ENCODE results near the gene TPSB2. TPM values are rescaled to one million over a fixed set of nuclear protein-coding genes. Genes with fewer than 3 reads are reported as not detected.
"Not testable (repeated sequence)": the region's sequence is repeated elsewhere in the genome, so short reads cannot be mapped to it uniquely, and the experiment has no call there.

Gene TPSB2
- total RNA-seq, 1 experiment from 2014 or later: 0.44 TPM

DNA sequence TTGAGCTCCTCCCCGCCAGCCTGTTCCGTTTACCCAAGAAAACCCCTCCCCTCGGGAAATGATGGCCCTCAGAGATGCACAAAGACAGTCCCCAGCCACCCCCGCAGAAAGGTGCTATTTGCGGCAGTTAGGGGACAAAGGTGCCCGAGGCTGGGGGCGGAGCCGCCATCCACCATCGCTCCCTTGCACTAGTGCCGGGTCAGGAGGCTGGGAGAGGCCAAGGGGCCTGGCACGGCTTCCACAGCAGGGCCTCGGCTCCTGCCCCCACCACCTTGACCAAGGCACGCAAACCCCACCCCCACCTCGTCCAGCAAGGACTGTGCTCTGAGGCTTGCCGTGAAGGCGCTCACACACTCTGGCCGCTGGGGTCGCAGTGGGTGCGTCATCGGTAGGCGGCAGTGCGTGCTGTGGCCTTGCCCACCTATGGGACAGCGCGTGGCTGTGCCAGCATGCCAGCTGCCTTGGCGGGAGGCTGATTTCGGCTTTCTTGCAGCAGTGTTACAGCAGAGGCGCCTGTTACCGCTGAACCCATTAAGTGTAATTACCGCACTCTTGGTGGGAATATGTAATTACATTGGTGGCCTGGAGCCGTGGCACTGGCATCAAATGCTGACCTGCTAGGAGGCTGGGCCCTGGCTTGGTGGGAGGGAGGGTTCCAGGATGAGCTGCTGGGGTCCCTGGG, 36.7 kb downstream of the TPSB2 start (continued):
- TF ChIP-seq FOXP4 (CRISPR knock-in tag; IDR thresholded peaks at IDR 0.05): no peak
- TF ChIP-seq, protein P1, sequence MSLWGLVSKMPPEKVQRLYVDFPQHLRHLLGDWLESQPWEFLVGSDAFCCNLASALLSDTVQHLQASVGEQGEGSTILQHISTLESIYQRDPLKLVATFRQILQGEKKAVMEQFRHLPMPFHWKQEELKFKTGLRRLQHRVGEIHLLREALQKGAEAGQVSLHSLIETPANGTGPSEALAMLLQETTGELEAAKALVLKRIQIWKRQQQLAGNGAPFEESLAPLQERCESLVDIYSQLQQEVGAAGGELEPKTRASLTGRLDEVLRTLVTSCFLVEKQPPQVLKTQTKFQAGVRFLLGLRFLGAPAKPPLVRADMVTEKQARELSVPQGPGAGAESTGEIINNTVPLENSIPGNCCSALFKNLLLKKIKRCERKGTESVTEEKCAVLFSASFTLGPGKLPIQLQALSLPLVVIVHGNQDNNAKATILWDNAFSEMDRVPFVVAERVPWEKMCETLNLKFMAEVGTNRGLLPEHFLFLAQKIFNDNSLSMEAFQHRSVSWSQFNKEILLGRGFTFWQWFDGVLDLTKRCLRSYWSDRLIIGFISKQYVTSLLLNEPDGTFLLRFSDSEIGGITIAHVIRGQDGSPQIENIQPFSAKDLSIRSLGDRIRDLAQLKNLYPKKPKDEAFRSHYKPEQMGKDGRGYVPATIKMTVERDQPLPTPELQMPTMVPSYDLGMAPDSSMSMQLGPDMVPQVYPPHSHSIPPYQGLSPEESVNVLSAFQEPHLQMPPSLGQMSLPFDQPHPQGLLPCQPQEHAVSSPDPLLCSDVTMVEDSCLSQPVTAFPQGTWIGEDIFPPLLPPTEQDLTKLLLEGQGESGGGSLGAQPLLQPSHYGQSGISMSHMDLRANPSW (CRISPR knock-in tag; conservative IDR thresholded peaks at IDR 0.05; ENCODE audit: low read depth): no peak
- TF ChIP-seq, protein P2, sequence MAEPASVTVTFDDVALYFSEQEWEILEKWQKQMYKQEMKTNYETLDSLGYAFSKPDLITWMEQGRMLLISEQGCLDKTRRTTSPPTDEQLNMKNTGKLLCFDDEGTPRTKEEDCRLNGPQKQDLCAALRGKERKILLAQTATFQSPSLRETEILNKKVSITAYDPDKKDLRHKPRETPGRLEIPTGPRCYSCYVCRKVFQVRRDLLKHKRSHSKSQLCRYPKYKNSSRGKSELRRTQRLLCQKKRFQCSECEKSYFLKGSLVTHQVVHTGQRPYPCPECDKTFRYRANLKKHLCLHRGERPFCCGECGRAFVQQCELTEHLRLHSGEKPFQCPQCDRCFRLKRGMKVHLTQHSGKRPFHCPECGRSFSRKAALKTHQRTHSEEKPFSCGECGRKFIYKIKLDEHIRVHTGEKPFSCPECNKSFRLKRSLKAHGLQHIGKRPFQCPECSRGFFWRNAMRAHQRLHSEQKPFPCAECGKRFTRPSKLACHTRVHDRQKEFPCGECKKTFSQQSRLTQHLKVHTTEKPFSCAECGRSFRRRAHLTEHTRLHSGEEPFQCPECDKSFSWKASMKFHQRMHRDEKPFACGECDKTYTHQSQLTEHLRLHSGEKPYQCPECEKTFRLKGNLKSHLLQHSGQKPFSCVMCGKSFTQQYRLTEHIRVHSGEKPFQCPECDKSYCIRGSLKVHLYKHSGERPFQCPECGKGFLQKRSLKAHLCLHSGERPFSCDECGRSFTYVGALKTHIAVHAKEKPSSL (CRISPR knock-in tag; conservative IDR thresholded peaks at IDR 0.05): no peak
- TF ChIP-seq, protein P3, sequence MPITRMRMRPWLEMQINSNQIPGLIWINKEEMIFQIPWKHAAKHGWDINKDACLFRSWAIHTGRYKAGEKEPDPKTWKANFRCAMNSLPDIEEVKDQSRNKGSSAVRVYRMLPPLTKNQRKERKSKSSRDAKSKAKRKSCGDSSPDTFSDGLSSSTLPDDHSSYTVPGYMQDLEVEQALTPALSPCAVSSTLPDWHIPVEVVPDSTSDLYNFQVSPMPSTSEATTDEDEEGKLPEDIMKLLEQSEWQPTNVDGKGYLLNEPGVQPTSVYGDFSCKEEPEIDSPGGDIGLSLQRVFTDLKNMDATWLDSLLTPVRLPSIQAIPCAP (CRISPR knock-in tag; IDR thresholded peaks at IDR 0.05): no peak

DNA sequence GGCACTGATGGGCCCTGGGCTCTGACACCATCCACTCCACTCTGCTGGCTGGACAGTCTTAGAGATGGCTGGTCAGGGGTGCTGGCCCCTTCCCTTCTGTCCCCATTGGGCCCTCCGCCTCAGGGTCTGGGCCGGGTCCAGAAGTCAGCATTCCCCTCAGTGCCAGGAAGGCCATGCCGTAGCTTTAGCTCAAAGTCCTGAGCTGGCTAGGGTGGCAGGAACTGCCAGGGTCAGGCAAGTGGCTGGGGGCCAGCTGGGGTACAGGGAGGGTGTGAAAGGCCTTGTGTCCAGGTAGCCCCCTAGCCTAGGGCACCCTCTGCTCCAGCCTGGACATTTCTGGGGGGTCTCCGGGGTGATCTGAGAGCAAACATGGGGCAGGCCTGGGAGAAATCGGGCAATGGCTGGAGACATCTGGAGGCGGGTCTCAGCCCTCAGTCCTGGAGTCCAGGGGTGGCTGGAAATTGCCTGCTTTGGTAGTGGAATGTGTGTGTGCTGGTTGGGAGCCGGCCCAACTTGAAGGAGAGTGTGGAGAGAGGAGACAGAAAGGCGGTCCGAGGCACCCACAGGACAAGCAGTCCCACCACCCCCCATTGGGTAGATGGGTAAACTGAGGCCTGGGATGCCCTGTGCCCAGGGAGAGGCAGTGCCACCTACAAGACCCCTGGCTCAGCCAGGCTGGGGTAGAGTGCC, 37.5 kb downstream of the TPSB2 start:
- ATAC-seq: no peak
- Mint-ChIP-seq H3K36me3 (no peaks in the 10 kb centered on the region), H3K9me3 (no peaks in the 10 kb centered on the region), H3K4me3 (no peak overlapping the region), H3K27ac (no peak overlapping the region), H3K27me3 (ENCODE audit: low read depth) (no peaks in the 10 kb centered on the region), H3K4me1 (0 out of 2 replicates have a peak, but pooled peaks cover 4% of the 10 kb centered on the region)
- ChIA-PET CTCF (no interaction called here), POLR2A (no interaction called here)
- TF ChIP-seq, protein P4, sequence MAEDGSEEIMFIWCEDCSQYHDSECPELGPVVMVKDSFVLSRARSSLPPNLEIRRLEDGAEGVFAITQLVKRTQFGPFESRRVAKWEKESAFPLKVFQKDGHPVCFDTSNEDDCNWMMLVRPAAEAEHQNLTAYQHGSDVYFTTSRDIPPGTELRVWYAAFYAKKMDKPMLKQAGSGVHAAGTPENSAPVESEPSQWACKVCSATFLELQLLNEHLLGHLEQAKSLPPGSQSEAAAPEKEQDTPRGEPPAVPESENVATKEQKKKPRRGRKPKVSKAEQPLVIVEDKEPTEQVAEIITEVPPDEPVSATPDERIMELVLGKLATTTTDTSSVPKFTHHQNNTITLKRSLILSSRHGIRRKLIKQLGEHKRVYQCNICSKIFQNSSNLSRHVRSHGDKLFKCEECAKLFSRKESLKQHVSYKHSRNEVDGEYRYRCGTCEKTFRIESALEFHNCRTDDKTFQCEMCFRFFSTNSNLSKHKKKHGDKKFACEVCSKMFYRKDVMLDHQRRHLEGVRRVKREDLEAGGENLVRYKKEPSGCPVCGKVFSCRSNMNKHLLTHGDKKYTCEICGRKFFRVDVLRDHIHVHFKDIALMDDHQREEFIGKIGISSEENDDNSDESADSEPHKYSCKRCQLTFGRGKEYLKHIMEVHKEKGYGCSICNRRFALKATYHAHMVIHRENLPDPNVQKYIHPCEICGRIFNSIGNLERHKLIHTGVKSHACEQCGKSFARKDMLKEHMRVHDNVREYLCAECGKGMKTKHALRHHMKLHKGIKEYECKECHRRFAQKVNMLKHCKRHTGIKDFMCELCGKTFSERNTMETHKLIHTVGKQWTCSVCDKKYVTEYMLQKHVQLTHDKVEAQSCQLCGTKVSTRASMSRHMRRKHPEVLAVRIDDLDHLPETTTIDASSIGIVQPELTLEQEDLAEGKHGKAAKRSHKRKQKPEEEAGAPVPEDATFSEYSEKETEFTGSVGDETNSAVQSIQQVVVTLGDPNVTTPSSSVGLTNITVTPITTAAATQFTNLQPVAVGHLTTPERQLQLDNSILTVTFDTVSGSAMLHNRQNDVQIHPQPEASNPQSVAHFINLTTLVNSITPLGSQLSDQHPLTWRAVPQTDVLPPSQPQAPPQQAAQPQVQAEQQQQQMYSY (CRISPR knock-in tag; IDR thresholded peaks at IDR 0.05): no peak
- no peak for TF ChIP-seq NR2C2 (CRISPR knock-in tag; IDR thresholded peaks at IDR 0.05)
- TF ChIP-seq FOXP4 (CRISPR knock-in tag; IDR thresholded peaks at IDR 0.05): no peak
- no peak for TF ChIP-seq PRRX2 (CRISPR knock-in tag; IDR thresholded peaks at IDR 0.05)
- no peak for TF ChIP-seq FOXP1 (CRISPR knock-in tag; IDR thresholded peaks at IDR 0.05; ENCODE audit: borderline replicate concordance)
- DNase-seq (ENCODE audit: low spot score): no peak

DNA sequence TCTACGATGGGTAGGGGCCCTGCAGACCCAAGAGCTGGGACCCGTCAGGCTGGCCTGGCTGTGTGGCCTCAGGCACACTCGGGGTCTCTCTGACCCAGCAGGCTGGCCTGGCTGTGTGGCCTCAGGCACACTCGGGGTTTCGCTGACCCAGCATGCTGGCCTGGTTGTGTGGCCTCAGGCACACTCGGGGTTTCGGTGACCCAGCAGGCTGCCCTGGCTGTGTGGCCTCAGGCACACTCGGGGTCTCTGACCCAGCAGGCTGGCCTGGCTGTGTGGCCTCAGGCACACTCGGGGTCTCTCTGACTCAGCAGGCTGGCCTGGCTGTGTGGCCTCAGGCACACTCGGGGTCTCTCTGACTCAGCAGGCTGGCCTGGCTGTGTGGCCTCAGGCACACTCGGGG, 39.2 kb downstream of the TPSB2 start:
- DNase-seq (ENCODE audit: low spot score); POLR2A ChIA-PET; H3K27me3 Mint-ChIP-seq (ENCODE audit: low read depth); CTCF ChIA-PET; H3K9me3 Mint-ChIP-seq; ATAC-seq; H3K4me1 Mint-ChIP-seq; H3K4me3 Mint-ChIP-seq; H3K27ac Mint-ChIP-seq; H3K36me3 Mint-ChIP-seq: not testable (repeated sequence)
